NCI-H128 (cell line): ENCODE measurements around the gene OAF.
"Not testable (repeated sequence)": the region's sequence is repeated elsewhere in the genome, so short reads cannot be mapped to it uniquely, and the experiment has no call there.

Experiments used
- DNase-seq: peaks from one replicate; lab custom pipeline; 2025; ENCODE audit not compliant: unreplicated experiment; lab: John Stamatoyannopoulos, UW

The OAF gene

DNA sequence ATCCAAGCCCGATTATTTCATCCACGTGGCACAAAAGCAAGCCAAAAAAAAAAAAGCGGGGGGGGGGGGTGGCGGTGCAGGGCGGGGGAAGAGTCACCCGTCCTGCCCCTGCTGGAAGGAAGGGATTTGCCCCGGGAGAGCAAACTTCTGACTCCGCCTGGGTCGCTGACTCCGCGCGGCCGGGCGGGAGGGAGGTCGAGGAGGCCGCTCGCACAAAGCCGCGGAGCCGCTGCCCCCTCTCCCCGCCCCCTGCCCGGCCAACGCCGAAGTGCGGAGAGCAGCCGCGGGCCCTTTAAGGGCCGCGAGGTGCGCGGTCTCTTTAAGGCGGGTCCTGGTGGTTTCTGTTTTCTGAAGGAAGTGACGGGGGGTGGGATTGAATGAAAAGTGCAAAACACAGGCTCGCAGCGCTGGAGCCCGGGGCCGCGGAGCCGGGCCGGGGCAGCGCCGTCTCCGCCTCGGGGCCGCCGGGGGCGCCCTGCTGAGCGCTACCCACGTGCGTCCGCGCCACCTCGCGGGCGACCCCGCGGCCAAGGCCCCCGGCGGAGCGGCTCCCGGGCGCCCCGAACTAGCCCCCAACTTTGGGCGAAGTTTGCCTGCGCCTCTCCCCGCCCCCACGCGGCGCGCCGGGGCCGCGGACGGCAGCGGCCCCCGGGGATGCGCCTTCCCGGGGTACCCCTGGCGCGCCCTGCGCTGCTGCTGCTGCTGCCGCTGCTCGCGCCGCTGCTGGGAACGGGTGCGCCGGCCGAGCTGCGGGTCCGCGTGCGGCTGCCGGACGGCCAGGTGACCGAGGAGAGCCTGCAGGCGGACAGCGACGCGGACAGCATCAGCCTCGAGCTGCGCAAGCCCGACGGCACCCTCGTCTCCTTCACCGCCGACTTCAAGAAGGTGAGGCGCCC lies at the start of gene OAF:
TSS of gene OAF (plus strand) at position 407 of the 896 bp plus-strand sequence. CDS start at position 655, 248 bp downstream.
- DNase-seq, result no peak

DNA sequence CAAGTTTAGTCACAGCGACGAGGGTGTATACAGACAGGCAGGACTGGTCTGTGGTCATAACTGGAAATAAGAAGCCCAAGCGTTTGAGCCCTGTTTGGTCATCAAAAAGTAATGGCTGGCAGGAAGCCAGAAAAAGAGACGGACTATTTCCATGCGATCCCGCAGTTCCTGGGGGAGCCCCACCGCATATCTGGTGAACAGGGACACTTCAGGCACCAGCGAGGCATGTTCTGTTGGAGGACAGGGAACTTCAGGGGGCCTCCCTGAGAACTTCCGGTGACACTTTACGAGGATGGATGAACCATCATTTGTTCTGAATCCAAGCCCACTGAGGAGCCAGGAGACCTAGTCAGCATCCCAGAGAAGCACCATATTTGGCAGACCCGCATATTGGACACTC lies 43.2 kb upstream of the OAF start:
- DNase-seq, result no peak

DNA sequence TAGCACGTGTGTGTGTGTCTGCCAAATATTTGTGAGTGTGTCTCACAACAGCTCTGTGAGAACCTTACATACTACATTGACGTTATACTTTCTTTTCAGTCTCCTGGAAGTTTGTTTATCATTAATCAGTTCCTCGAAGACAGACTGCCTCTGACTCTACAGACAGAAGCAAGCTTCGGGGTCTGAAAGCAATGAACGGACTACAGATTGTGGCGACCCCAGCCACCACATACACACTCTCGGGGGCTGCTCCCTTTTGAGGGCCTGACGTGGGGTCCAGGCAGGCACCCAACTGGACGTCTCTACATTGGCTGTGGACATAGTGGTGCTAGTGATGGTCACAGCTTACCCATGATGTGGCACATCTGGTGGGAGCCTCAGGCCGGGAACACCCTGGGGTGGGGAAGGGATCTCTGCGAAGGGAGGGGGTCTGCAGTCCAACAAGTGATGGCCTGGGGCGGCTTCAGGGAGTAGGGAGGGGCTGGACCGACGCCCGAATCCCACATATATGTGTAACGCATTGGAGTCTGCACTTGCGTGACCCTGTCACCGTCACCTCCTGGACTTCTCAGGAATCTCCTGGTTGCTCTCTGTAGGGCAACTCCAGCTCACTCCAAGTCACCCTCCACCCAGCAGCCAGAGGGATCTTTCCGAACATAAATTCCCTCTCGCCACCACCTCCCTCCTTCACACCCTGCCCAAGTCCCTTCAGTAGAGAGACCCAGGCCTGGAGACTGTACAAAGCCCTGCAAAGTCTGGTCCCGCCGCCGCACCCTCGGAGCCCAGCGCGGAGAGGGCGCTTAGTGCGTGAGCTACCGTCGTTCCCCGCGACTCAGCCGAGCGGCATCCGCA lies 42.5 kb upstream of the OAF start:
- no peak for DNase-seq

DNA sequence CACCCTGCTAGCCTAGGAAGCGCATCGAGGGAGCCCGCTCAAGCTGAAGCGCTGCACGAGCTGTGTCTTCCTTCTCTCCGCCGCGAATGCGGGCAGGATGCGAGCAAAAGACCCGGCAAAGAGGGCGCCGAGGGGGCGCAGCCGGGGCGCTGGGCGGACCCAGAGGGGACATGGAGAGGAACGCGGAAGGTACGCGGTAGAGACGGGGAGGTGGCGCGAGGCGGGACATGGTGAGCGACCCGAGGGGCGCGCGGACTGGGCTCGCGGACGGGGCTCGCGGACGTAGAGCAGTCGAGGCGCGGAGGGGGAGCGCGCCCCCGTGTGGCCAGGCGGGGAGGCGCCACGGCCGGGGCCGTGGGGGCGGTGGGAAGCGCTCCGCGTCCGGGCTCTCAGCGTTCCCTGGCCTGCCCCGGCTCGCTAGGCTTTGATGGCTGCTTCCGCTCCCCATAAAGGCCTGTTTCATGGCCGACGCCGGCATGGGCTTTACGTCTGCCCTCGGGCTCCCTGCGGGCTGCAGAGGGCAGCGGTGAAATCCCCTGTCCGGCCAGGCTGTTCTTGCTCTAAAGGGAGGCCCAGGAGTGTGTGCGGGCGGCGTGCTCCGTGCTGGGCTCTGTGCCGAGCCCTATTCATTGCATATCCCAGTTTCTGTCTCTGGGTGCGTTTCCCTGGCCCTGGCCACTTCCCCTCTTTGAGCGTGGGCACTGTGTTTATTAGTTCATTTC lies 41.7 kb upstream of the OAF start:
- DNase-seq, result peak; percentile 46

DNA sequence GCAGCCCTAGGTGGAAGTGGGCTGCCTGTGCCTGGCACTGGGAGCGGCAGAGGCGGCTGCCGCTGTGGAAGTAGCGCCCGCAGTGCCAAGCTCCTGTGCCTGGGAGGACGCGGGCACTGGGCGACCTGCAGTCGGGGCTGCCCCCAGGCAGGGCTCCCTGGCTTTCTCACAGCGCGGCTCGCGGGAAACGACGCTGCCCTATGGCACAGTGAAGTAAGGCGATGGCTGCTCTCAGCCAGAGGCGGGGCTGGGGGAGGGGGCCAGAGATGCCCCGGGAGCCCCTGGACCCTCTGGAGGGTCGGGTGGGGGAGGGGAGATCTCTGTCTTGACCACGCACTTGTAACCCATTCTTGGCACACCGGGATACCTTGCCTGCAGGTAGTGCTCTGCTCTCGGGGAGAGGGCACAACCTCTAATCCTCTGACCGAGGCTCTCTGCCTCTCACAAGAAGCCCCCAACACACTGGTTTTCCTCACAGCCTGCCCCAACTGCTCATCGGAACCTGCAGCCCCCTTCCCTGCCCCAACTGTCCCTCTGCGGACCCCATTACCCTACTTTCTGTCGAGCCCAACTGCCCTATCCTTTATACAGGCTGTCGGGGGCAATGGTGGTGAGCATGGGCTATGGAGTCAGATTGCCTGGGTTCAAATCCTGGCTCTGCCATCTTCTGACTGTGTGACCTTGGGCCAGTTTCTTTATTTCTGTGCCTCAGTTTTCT lies 40.7 kb upstream of the OAF start:
- no peak for DNase-seq

DNA sequence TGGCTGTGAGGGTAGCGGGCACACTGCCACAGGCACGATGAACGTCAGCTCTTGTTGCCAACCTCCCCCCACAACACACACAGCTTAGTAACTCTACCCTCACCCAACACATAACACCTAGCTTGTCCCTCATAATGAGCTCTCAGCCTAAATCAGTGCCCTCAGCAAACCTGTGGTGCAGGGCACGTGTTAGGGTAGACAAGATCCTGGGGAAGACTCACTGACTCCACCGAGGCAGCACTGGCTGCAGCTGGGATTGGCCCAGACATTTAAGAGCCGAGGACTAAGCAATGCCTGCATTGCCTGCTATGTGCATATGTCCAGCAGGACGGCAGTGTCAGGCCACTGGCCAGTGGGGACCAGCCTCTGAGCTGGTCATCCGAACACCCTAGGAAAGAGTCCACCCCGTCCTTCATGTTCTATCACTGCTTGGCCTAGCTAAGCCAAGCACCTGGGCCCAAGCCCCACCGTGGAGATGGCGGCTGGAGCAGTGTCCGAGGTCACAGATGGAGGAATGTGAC lies 40.0 kb upstream of the OAF start:
- no peak for DNase-seq

DNA sequence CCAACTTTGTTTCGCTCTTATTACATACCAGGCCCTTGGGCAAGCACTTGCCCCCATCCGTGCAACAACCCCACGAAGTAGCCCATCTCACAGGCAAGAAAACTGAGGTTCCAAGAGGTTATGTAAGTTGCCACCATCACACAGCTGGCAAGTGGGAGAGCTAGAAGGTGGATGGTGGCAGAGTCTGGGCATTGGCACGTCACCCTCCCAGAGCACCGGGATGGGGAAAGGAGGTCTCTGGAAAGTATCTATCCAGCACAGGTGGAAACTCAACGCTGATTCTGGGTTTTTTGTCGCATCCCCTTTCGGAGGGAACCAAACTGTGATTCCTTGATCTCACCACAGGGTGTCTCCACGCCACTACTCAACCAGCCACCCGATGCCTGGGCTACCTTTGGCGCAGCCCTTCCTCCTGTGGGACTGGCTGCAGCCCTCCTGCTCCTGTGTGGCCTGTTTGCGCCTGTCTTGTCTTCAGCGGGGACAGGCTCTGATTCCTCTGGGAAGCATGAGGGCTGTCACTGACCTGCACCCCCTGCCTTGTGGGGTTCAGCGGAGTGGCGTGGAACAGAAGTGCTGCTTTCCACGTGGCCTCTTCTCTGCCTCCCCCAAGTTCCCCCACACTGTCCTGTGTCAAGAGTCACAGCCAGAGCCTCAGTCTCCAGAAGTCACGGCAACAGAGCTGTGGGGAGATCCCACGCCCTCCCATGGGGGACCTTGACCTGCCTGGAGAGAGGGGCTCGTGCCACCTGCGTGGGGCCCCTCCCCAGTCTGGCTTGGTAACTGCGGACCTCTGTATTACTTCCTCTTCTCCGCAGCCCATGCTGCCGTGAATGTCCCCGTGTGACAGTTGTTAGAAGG lies 38.5 kb upstream of the OAF start:
- no peak for DNase-seq

DNA sequence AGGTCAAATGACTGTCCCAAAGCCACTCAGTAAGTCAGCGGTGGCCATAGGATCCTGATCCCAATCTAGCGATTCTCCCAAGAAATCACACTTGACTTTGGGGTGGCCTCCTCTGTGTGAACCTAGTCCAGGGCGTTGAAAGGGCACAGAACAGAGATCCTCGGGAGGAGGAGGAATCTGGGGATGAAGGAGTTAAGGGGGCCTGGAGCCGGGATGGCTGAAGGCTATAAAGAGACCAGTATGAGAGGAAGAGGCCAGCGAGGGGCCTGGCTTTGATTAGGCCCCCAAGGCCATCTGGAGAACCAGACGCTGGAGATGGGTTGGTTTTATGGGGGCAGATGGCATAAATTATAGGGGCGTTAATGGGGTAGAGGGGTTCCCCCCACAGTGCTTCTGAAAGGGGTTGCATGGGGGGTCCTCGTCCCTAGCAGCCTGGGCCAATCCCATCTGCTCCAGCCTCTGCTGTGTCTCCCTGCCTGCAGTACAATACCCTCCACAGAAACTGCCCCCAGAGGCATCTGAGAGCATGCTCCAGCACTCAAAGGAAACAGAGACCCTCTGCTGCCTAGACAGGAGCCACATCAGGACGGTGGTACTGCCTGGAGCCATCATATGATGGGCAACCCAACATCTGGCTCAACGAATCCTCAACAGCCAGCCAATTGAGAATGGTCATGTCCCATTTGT lies 37.7 kb upstream of the OAF start:
- DNase-seq, result no peak

DNA sequence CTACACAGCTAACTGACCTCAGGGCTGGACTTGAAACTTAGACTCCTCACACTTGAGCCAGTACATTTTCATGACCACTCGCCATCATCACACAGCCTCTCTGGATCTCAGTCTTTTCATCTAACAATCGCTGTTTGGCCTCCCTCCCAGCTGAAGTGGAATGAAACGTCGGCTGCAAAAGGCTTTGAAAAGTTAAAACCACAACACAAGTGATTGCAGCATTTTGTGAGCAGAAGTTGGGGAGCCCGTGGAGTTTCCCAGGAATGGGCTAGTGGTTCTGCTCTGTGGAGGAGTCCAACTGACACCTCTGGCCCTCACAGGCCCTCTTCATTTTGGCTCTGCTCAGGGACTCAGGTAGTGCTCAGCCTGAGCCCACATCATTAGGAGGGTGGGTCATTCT lies 37.0 kb upstream of the OAF start:
- DNase-seq, result no peak

DNA sequence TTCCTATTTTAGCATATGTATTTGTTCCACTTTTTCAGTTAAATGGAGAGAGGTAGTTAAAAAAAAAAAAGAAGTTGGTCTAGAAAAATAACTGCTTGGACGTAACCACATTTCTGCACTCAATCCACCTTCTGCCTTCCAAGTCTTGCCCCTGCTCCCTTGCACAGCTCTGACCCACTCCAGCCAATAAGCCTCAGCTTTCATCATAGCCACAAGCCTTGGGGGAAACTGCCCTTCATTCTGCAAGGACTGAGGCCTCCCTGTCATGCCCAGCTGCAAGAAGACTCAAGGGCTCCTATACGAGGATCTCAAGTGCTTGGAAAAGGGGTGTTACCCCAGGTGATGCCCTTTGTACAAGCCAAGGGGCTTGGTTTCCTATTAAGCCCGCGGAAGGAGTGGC lies 36.0 kb upstream of the OAF start:
- DNase-seq, result no peak

DNA sequence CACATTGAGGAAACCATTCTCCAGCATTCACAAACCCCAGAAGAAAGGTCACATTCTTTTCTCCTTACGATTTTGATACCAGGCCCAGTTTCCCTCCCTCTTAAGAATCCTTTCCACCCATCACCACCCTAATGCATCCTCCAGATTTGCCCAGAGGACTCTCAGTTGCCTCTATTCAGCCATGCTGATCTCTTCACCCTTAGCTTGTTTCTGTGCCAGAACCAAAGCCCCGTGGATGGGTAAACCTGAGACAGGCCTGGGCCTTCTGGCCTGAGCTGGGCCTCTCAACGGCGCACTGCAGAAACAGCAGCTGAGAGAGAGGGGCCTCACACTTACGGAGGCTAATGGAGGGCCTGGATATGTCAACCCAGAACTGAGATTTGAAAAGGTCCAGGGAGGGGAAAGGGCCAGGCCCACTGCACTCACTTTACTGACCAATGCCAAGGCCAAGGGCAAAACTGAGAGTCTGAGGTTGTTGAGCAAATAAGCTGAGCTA lies 32.2 kb upstream of the OAF start:
- no peak for DNase-seq

DNA sequence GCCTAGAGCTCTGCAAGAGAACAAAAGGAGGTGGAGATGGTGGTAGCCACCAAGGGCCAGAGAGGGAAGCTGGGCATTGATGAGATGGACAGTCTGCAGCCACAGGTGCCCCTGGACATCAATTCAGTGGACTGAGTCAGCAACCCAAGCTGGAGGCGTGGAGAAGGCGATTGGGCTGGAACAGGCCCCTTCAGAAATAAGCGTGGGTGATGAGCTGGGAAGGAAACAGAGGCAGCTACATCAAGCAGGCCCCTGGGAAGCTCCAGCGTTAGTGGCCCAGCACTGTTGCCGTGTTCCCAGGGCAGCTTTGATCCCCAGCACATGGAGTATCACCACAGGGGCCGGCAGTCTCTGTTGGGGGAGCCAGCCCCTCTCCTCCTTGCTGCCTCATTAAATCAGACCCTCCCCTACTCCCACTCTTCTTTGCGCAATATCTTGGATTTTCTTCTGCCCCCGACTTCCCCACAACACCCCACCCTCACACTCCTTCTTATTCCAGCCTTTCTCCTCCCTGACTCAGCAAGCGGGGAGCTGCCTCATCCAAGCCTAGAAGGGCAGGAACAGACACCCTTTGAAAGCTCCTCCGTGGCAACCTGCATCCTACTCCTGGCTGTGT lies 31.7 kb upstream of the OAF start:
- DNase-seq, result no peak

DNA sequence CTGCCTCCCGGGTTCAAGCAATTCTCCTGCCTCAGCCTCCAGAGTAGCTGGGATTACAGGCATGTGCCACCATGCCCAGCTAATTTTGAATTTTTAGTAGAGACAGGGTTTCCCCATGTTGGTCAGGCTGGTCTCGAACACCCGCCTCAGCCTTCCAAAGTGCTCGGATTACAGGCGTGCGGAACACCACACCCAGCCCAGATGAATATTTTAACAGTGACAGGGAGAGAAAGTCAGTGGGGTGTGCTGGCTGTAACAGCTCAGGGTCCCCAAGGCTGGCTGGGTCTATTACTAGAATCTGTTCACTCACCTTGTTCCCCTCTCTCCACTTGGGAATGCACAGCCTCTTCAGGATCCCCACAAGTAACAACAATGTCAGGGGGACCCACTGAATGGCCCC lies 30.8 kb upstream of the OAF start:
- DNase-seq, result not testable (repeated sequence)

DNA sequence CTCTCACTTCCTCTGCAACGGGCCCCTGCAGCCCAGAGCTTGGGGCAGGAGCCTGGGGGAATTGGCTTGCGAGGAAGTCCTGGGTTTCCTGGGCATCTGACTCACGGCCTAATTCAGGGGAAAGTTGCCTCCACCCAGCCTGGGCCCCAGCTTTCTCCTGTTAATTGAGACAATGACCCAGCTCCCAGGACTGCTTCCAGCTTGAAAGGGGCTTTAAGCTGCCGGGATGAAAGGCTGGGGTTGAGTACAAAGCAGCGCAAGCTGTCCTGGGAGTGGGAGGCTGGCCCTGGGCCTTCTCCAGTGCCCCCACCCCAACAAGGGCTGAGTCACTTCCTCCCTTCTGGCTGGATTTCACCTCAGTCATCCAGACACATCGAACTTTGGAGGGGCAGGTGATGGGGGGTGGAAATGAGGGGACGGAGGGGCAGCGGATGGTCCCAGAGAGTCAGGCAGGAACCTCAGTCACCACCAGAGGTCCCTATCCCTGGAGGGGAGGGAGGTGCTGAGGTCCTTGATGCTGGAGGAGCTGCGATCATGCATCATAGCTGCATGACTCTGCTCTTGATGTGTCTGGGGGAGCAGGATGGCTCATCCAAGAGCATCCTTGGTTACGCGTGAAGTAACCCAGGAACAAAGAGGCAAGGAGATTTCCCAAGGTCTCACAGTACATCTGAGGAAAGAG lies 30.1 kb upstream of the OAF start:
- no peak for DNase-seq

DNA sequence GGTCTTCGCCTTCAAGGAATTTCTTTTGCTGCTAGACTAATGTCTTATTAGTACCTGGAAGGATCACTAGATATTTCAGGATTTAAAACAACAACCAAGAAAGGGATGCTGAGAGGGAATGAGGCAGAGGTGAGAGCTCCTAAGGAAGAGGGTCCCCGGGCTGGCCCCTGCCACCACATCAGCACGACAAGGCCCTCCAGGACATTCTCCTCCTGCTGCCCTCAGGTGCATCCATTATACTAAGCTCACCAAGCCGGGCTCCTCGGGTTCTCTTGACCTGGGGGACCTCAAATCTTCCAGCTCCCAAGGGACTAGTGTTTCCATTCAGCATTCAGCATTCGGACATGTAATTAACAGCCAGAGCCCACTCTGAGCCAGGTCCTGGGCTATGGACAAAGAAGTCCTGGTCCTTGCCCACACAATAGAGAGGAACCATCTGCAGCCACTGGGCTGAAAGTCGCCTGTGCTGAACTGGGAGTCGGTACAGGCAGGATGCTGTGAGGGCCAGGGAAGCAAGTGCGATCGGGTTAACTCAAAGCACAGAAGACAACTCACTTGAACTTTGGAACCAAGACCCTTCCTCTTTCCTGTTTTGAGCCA lies 29.4 kb upstream of the OAF start:
- no peak for DNase-seq

DNA sequence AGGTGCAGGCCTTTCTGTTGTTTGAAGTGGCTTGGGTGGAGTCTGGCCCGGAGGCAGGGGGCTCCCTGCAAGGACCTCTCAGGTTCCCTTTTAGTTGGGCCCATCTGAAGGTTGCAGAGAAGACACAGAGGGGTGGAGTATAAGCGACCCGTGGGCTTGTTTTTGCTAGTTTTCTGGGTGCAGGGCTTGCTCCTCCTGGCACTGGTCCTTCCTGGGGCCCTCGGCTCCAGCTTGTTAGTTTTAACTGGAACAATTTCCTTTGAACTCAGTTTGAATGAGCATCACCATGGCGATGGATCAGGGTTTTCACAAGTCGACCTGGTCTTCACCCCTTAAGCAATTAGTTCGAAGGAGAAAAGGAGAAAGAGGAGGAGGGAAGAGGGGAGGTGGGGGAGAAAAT lies 28.5 kb upstream of the OAF start:
- DNase-seq, result no peak

DNA sequence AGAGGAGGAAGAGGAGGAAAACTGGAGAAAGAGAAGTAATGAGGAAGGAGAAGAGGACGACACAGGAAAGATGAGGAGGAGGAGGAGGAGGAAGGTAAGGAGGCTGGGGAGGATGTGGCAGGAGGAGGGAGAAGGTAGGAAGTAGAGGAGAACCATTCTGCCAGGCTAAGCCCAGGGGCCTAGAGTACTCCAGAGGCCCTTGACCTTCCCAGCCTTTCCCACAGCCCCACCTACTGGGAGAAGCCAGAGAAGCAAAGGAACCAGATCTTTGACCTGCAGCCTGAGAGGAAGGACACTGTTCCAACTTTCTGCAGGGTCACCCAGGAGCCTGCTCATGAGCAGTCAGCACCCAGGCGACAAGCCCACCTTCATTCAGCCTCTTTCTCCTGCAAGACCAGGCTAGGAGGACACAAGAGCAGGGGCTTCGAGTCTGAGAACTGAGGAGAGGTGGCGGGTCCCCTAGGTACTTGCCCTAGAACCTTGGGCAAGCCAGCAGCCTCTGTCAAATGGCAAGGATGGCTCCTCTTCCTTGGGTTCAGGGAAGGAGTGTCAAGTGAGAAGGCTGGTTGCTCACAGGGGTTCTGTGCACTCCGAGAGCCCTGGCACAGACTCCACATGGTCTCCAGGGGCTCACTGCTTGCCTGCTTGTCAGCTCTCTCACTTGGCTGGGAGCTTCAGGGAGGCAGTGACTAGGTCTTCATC lies 27.9 kb upstream of the OAF start:
- DNase-seq, result no peak
